Vagina (tissue), 2 donors: ENCODE results near the gene CDS2.

ENCODE experiments used
- POLR2A ChIP-seq, 2 donors: fragments of 450-650 bp; IDR thresholded peaks; one replicate each; pipeline ENCODE4 v1.6.1; 2017; ENCODE audit warnings: antibody characterized with exemption in 2 of 2, mild to moderate bottlenecking in 2 of 2, moderate library complexity in 2 of 2
- POLR2AphosphoS5 ChIP-seq, 2 donors: sonication (generic); formaldehyde crosslinking; IDR thresholded peaks; one replicate each; pipeline ENCODE4 v1.9.0; 2017; ENCODE audit warnings: antibody characterized with exemption in 2 of 2, mild to moderate bottlenecking in 2 of 2, low read depth in 1 of 2; ENCODE audit not compliant: insufficient read depth in 1 of 2
- TF ChIP-seq, protein P1 (sequence below), 3 experiments: fragments of 450-650 bp in 2 of 3; fragments of 200-600 bp in 1 of 3; sonication (generic) in 1 of 3; IDR thresholded peaks; one replicate each; pipeline ENCODE4 v1.5.1; 2017 to 2019; ENCODE audit warnings: antibody characterized with exemption in 3 of 3, mild to moderate bottlenecking in 2 of 3, moderate library complexity in 2 of 3

DNA sequence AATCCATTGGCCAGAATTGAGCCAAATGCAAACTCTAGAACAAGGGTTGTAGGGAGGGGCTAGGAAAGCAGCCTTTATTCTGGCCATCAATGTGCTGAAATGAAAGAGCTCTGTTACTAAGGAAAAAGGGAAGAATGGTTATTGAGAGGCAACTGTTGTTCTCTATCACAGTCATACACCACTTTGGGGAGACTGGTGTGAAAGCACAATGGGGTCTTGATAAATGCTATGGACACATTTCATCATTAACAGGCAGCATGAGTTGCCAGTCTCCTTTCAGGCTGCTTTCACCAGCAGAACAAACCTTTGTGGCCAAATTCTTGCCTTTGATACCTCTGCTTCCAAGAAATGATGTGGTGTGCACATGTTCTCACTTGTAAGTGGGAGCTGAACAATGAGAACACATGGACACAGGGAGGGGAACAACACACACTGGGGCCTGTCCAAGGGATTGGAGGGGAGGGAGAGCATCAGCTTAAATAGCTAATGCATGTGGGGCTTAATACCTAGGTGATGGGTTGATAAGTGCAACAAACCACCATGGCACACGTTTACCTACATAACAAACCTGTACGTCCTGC, 86.2 kb downstream of the CDS2 start:
- TF ChIP-seq, protein P1, sequence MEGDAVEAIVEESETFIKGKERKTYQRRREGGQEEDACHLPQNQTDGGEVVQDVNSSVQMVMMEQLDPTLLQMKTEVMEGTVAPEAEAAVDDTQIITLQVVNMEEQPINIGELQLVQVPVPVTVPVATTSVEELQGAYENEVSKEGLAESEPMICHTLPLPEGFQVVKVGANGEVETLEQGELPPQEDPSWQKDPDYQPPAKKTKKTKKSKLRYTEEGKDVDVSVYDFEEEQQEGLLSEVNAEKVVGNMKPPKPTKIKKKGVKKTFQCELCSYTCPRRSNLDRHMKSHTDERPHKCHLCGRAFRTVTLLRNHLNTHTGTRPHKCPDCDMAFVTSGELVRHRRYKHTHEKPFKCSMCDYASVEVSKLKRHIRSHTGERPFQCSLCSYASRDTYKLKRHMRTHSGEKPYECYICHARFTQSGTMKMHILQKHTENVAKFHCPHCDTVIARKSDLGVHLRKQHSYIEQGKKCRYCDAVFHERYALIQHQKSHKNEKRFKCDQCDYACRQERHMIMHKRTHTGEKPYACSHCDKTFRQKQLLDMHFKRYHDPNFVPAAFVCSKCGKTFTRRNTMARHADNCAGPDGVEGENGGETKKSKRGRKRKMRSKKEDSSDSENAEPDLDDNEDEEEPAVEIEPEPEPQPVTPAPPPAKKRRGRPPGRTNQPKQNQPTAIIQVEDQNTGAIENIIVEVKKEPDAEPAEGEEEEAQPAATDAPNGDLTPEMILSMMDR (IDR thresholded peaks at IDR 0.05), result no peak
- no peak for TF ChIP-seq POLR2AphosphoS5 (IDR thresholded peaks at IDR 0.05; ENCODE audit: insufficient read depth in 1 of 2, low read depth in 1 of 2)
- no peak for TF ChIP-seq POLR2A (IDR thresholded peaks at IDR 0.05)
